Fibroblast of lung (primary cell): ENCODE results near the gene ITGB4.

Source experiments
- CTCF ChIP-seq, 2 donors: IDR thresholded peaks in 1 of 2; conservative IDR thresholded peaks in 1 of 2; 1 replicate in 1 of 2; 2 replicates in 1 of 2; pipeline ENCODE4 v1.5.1; 2011 to 2012; ENCODE audit warnings: low read length in 2 of 2, control low read depth in 1 of 2, inconsistent platforms in 1 of 2, low read depth in 1 of 2, mild to moderate bottlenecking in 1 of 2
- EZH2 ChIP-seq: IDR thresholded peaks from 2 replicates; pipeline ENCODE4 v1.5.1; 2012; ENCODE audit warnings: low read length, control low read depth, mild to moderate bottlenecking; ENCODE audit errors: missing control alignments

- TF ChIP-seq CTCF (conservative IDR thresholded peaks at IDR 0.05 in 1 of 2, IDR thresholded peaks at IDR 0.05 in 1 of 2; ENCODE audit: low read depth in 1 of 2, low read length in 2 of 2) (no peak), EZH2 (no peak)
Observed at GRCh38 chr17:75704963-75705875, 16.0 kb upstream of the ITGB4 start.
